Measurements from ENCODE around the gene MGMT. TPM values are rescaled to one million over a fixed set of nuclear protein-coding genes. Genes with fewer than 3 reads are reported as not detected.
A peak's percentile ranks its signal among the peaks of the same experiment; 100 is the strongest.

MGMT gene
- total RNA-seq, 1 donor from 2014 or later = 22.1 TPM

DNA sequence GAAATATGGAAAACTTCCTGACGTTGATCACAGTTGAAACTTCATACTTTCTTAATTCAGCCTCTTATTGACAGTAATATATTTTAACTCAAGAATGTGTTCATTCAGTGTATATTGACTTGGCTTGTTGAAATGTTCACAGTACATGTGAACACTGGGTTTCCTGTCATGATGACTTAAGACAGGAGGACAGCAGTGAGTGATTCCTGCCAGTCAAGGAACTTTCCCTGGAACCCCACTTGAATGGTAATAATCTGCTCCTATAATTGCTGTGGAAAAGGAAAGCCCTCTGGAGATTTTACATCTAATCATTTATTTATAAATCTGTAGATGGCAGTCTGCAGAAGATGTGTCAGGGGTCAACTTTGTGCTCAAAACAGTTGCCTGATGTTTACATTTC is 216.5 kb downstream of the MGMT start:
- DNase-seq (ENCODE audit: low spot score) = no peak

DNA sequence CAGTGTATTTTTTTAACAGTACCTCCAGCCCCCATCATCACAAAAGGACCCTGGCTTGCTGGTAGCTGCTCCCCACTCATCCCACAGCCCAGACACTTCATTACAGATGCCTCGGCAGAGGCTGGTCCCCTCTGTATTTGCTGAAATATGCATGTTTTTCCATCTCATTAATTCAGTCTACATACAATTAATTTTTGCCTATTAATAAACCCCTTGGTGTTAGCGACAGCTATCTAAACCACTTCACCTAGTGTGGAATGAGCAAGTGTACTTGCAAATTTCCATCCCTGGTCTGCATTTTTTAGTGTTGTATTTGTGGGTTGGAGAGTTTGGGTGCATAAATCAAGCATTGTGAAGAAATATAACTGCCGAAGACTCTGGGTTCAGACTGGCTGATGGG is 216.9 kb downstream of the MGMT start:
- DNase-seq (ENCODE audit: low spot score) = no peak

DNA sequence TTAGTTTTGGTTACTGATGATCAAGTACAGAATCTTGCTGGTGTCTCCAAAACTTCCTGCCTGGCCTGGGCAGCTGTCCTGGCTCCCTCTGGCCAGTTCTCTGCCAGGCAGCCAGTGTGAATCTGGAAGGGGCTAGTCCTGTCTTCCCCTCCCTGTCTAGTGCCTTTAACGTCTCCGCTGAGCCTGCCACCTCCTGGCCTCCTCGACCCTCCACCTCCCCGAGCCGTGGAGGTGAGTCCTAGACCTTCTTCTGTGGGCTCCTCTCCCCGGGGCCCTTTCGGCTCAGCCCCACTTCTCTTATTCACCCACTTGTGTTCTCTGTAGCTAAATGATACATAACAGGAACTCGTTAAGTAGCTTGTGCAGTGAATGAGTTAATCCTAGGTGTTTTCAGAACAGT is 218.2 kb downstream of the MGMT start:
- no peak for DNase-seq (ENCODE audit: low spot score)

DNA sequence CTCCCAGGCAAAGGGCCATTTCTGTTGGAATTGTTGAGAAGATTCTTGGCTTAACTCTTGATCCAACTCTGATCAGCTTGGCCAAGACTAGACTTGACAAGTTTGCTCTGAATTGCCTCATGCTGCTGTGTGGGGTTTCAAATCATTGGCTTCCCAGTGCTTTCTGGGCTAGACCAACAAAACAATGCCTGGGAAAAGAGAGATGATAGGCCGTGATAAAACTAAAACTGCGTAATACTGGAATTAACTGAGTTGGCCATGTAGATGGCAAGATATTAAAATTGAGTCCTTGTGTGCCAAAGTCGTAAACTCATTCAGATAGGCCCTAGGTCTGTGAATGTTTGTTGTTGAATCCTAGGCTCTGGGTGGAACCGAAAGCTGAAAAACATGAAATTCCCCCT is 222.6 kb downstream of the MGMT start:
- DNase-seq (ENCODE audit: low spot score) = peak; percentile 2

DNA sequence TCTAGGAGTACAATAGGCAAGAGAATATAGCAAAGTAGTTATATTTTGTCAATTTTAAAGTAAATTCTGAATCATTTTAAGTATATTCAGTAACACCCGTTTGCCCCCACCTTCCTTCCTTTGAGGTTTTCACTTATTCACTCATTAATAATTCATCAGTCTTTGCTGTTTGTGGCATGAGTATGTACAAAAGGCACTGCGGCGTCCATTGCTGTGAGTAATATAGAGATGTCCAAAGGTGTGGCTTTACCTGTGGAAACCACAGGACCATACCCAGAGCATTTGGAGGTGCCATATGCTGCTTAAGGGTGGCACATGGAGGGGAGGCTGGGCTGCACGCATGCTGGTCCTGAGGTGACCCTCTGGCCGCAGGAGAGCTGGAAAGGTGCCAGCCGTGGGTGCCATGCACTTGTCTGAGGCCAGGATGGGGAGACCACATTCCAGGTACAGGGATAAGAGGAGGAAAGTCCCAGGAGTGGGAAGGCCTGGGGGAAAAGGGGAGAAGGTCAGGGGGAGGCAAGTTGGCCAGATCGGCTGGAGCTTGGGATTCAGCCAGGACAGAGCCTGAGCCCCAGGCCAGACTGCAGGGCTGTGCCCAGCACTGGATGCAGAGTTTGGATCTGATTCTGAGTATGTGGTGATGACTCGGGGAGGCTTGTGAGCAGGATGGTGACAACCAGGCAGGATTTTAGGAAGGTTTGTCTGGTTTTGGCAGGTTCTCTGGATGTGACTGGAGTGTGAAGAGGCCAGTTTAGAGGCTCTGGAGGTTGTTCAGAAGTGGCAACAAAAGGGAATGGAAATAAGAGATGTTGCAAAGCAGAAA is 223.4 kb downstream of the MGMT start:
- DNase-seq (ENCODE audit: low spot score) = no peak

DNA sequence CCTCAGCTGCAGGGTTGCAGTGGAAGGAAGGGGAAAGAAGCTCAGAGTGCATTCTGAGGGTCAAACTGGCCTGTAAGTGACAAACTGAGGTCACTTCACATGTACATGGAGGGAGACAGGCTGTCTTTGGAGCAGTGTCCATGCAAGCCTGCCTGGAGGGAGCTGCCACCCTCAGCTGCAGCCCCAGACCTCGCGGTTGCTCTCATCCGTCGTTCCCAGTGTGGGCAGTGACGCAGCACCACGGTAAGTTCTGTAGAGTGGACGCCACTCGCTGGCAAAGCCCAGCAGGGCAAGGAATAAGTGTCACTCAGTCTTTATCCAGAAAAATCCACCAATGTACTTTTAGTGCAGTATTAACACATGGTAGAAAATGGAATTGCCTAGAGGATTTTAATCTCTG is 225.7 kb downstream of the MGMT start:
- no peak for DNase-seq (ENCODE audit: low spot score)

DNA sequence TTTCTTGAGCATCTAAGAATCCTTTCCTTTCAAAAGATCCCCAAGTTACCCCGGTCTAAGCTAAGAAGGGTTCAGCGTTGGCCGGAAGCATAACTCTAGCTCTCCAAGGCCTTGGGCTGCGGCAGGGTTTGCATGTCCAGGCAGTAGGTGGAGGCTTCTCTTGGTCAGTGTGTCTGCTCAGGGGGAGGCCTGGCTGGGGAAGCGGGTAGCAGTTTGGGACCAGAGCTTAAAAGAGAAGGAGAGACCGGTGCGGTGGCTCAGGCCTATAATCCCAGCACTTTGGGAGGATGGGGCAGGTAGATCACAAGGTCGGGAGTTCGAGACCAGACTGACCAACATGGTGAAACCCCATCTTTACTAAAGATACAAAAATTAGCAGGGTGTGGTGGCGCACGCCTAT is 226.3 kb downstream of the MGMT start:
- DNase-seq (ENCODE audit: low spot score) = no peak

DNA sequence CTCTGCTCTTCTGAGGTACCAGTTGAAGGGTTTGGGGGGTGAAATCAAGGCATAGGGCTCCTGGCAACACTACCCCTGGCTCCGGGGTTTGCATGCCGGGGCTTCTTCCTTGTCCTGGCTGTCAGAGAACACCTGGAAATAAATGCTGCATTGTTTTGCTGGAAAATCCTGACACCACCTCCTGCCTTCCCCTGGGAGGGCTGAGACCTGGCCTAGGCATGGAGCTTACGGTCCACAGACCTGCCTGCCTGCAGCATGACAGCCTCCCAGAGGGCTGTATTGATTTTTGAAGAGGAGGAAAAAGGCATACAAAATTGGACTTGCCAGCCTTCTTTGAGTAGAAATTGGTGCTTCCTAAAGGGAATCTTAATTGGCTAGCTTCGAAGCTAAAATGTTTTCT is 227.1 kb downstream of the MGMT start:
- no peak for DNase-seq (ENCODE audit: low spot score)

DNA sequence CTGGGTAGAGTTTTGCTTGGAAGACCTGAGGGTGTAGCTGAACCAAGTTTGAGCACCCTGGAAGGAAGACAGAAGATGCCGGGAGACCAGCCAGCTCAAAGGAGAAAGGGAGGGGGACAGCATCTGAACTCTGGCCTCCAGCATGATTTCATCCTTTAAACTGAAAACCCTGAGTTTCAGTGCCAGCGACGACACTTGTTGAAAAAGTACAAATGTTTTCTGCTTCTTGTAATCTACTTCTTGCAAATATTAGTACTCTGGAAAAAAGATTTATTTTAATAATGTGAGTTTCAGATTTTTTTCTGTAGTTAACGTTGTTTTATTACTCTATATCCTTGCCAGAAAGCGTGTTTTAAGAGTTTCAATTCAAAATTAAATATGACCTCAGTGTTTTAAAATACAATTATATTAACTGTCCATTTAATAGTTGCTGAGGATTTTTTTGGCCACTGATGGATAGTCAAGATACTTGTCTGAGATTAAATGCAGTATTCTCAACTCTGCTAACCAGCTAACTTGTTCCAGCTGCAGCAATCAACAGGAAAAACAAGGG is 227.7 kb downstream of the MGMT start:
- peak; percentile 73 for DNase-seq (ENCODE audit: low spot score)

DNA sequence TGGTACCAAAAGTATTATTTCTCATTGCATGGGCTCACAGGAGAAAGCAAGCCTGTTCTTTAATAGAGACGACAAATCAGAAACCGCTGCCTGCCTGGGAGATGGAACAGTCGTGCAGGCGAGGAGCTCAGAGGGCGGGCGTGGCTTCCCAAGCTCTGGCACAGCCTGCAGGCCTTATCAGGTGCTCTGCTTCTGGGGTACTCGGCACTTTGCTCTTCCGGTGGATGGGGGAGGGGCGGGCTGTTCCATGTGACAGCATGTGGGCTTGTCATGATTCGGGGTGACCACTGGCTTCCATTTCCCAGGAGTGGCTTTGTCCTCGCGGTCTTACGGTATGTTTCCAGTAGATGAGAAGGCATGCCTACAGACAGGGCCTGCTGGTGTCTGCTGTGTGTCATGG is 228.6 kb downstream of the MGMT start:
- no peak for DNase-seq (ENCODE audit: low spot score)

DNA sequence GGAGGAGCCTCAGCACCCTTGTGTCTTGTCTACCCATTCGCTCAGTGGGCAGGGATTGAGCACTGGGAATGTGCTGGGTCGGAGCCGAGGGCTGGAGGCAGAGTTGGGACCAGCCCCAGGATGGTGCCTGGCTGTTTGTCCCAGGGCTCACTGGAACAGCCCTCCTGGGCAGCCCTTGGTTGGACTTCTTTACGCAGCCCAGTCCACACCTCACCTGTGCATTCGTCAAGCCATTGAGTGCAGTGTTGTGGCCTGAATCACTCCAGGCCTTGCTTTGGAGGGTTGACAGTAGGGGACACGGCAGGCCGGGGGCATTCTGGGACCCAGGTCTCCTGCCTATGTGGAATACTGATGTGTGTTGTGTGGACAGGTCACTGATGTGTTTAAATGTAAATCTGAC is 229.6 kb downstream of the MGMT start:
- DNase-seq (ENCODE audit: low spot score) = no peak

DNA sequence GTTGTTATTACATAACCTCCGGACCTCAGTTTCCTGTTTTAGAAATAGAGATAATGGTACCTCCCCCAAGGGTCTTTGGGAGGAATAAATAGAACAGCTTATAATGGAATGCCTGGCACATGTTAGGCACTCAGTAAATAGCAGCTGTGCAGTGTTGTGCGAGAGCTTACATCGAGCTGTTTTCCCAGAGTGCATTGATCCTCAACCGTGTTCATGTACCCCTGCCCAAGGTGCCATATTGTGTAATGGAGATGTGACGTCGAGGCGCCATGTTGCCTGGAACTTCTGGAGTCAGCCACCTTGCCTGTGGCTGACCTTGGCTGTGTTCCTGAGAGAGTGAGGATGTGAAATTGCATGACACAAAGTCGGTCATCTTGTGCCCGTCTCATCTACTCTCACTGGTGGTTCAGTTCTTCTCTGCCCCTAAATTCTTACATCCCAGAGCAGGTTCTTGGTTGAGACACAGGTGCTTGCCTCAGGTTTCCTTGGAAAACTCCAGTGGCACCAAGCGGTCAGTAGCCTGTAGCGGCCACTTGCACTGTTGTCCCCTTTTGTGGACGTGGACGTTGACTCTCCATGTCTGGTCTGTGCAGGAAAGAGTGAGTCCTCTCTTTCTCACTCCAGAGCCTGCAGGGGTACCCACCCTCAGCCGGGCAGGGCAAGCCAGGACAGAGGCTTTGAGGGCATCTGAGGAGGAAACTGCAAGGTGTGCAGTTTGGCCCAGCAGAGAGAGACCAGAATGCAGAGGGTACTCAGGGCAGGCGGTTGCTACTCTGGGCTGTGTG is 230.6 kb downstream of the MGMT start:
- no peak for DNase-seq (ENCODE audit: low spot score)

DNA sequence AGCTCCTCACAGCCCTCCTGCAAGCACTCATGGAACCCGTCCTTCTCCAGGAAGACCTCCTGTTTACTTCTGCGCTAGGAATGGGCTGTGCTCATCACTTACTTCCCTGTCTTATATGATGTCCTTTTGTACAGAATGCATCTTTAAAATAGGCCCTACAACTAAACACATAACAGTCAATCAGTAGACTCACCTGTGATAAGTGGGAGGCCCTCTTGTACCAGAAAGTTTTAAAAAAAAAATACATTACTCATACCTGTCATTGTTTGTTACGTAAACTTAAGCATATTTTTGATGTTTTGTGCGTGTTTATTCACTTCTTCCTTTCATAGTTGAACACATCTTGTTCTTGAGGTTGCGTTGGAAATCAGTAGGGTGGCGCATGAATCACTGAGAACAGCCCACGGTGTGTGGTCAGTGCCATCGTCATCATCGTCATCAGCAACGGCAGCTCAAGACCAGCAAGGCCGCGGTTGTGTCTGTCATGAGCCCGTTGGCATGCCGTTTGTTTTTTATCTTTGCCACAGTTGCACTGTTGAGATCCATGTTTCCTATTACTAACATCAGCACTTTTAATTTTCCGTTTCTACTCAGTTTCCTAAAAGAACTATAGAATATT is 232.8 kb downstream of the MGMT start:
- DNase-seq (ENCODE audit: low spot score) = no peak

DNA sequence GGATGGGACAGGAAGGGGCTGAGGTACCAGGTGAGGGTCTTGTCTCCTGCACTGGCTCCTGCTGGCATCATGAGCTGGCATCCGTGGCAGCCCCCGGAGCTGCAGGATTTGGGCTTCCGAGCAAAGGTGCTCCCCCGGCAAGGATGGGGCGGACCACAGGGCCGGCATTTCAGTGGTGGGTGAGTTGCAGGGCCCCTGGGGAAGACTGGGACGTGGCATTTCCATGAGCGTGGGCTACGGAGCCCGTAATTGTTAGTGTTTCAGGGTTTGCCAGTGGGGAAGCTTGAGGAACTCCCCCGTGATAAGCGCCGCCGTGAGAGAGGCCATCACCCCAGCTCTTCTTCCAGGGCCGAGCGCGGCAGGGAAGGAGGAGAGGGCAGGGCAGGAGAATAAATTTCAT is 235.6 kb downstream of the MGMT start:
- no peak for DNase-seq (ENCODE audit: low spot score)

DNA sequence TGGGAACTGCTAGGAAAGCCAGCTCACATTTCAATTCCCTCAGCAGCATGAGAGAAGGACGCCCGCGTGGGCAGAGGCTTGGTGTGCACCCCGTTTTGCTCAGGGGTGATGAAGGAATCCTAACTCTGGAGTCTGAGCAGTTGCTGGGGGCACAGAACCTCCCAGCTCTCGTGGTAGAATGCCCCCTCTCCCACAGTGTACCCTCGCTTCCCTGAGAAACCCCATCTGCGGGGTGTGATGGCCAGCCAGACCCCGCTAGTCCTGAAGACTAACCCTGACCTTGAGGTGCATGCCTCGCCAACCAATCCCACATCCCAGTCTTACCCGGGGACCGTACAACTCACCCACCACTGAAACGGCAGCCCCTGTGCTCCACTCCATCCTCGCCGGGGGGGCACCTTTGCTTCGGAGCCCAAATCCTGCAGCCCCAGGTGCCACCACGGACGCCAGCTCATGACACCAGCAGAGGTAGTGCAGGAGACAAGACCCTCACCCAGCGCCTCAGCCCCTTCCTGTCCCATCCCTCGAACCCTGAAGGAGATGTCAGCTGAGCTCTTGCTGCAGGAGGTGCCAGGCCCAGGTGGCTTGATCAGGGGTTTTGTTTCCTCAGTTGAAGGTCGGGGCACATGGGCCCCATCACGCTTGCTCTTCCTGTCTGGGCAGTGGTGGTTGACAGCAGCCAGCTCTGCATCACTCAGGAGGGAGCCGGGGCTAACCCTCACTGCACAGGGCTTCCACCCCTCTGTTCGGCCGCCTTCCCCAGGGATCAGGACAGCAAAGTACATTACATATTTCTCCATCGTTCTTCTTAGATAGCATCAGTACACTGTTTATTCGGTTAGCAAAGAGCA is 236.5 kb downstream of the MGMT start:
- no peak for DNase-seq (ENCODE audit: low spot score)

DNA sequence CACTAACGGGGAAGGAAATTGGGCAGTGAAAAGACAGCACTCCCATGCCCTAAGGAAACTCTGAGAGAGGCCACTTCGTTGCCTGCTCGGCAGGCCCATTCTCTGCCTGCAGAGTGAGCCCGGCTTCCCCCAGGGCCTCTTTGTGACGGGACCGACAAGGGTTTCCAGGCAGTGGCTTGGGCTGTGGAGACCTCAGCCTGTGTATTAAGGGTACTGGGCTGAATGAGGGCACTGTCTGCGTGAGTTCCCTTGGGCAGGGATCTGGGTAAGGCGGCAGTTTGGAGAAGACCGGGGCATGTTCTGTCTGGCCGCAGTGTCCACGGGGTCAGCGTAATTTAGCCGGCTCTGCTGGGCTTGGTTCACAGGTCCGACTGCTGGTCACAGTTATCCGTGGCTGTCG is 237.2 kb downstream of the MGMT start:
- no peak for DNase-seq (ENCODE audit: low spot score)

DNA sequence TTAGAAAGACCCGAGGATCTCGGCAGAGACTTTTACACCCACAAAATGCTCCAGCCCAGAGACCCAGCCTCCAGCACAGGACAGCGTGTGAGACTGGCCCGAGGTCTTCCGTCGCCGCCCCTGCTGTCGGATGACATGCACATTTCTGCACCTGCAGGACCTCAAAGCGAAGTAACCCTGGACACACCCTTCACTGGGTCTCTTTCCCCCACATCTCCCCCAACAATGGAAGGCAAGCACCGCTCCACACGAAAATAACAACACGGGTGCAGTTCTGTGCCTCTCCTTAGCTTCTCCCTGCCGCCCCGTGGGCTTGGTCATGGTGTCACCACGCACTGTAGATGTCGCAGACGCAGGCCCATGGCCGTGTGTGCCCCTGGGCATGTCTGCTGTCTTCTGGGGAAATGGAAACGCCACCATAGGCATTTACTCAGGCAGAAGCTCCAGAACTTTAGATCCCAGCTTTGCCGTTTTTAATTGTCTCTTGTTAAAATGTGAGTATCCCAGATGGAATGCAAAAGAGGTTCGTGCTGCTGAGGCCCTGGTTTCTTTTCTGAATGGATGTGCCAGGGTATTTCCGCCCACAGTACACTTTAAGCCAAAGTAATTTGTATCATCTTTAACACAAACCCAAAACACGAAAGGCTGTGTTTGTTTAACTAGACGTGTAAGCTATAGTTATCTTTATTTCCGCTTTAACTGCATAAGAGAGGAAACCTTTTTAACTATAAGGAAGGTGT is 237.9 kb downstream of the MGMT start:
- no peak for DNase-seq (ENCODE audit: low spot score)

DNA sequence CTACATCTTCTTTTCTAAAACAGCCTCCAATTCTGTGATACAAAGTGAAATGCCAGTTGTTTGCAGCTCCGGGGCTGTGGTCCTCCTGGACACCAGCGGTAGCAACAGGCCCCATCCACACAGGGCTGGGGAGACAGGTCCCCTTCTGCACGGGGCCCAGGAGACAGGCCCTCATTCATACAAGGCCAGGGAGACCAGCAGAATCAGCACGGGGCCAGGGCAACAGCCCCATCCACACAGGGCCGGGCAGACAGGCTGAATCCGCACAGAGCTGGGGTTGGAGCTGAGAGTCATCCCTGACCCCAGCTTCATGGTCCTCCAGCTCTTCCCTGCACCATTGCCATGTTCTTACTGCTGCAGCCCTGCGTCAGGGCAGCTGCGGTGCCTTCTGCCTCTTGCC is 238.6 kb downstream of the MGMT start:
- no peak for DNase-seq (ENCODE audit: low spot score)

DNA sequence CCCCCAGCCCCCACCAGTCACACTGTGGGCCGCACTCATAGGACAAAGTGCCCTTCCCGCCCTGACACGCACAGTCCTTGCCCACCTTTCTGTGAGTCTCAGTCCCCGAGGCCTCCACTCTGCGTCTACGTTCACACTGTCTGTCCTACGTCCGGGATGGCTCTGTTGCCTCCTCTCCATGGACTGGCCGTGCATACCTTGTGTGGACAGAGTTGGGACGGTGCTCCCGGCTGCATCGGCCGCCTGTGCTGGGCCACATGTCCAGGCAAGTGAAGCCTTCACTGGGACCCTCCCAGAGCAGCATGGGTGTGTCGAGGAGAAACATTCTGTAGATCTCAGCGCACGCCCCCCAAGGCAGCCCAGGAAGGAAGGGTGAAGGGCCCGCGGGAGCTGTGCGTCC is 239.0 kb downstream of the MGMT start:
- DNase-seq (ENCODE audit: low spot score) = no peak

DNA sequence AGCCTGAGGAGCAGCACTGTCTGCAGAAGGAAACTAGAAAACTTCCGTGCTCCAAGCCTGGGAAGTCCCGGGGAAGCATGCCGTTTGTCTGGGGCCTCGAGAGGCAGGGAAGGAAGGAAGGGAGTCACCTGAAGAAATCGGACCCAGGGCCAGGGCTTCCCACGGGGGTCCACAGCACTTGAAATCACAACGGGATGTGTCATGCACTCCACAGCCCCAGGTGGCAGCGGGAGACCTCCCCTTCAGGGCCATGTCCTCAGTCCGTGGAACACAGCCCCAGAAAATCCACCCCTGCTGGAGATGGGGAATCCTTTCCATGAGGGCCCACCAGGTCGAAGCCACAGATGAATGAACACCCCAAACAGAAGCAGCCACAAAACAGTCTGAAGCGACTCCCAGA is 239.5 kb downstream of the MGMT start:
- no peak for DNase-seq (ENCODE audit: low spot score)

Measured in umbilical cord (tissue), 2 donors.